Calu3 (cell line): Measurements from ENCODE around the gene KRTAP12-4. TPM values are rescaled to one million over a fixed set of nuclear protein-coding genes. Genes with fewer than 3 reads are reported as not detected.
"Not testable (repeated sequence)": the region's sequence is repeated elsewhere in the genome, so short reads cannot be mapped to it uniquely, and the experiment has no call there.

Experiments
- BruUV-seq: library from RNA; stranded (reverse); fragments of 400-500 nt; replicated peaks from 2 replicates; lab custom pipeline; 2021; lab: Mats Ljungman, UMichigan
- CTCF ChIA-PET: fragments of 300-600 bp; sonication (Branson Sonifier 250); formaldehyde crosslinking; loops from one replicate; lab custom pipeline; 2022; ENCODE audit warnings: antibody characterized with exemption; lab: Charles Lee
- DNase-seq: peaks from one replicate; pipeline ENCODE4 v3.0.0; 2022
- H3K27ac Mint-ChIP-seq: one replicate; pipeline ENCODE4 v1.8.0; 2022; ENCODE audit warnings: mixed read lengths; ENCODE audit not compliant: unreplicated experiment
- H3K27me3 Mint-ChIP-seq: one replicate; pipeline ENCODE4 v1.8.0; 2022; ENCODE audit warnings: mixed read lengths; ENCODE audit not compliant: unreplicated experiment
- H3K36me3 Mint-ChIP-seq: one replicate; pipeline ENCODE4 v1.8.0; 2022; ENCODE audit warnings: mild to moderate bottlenecking, moderate library complexity, mixed read lengths; ENCODE audit not compliant: insufficient read depth, unreplicated experiment
- H3K4me1 Mint-ChIP-seq: one replicate; pipeline ENCODE4 v1.8.0; 2022; ENCODE audit warnings: mild to moderate bottlenecking, low read depth, mixed read lengths; ENCODE audit not compliant: unreplicated experiment
- H3K4me3 Mint-ChIP-seq: one replicate; pipeline ENCODE4 v1.8.0; 2022; ENCODE audit warnings: mild to moderate bottlenecking, low read depth, moderate library complexity, mixed read lengths; ENCODE audit not compliant: unreplicated experiment
- H3K9me3 Mint-ChIP-seq: one replicate; pipeline ENCODE4 v1.8.0; 2022; ENCODE audit warnings: low read depth, mixed read lengths; ENCODE audit not compliant: unreplicated experiment
- intact Hi-C: fragments of 100-400 bp; cut with micrococcal nuclease; formaldehyde crosslinking; loops from one replicate; pipeline ENCODE4 v1.10.0; 2022; ENCODE audit not compliant: unreplicated experiment
- total RNA-seq: library from RNA; stranded (reverse); gene quantifications from 2 replicates; pipeline ENCODE4 v1.2.3, GENCODE V29; 2022
- TF ChIP-seq, protein P1 (sequence below): fragments of 200-600 bp; IDR thresholded peaks from one replicate; pipeline ENCODE4 v1.8.0; 2022; ENCODE audit warnings: antibody characterized with exemption; ENCODE audit not compliant: unreplicated experiment

The KRTAP12-4 gene
- total RNA-seq, 1 experiment from 2014 or later = not detected

DNA sequence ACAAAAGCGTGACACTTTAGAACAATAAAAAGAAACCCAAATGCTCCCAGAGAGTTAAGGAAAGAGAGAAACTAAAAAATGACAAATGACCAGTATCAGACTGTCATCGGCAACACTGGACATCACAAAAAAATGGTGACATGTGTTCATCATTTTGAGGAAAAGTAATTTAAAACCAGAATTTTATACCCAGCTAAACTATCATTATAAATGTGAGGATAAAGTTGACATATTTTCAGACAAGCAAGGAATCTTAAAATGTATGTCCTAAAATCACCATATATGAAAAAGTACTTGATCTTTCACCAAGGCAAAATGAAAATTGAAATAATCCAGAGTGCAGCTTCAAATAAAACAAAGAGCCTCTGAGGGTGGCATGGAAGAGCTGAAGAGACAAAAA lies 9.6 kb downstream of the KRTAP12-4 start:
- Mint-ChIP-seq H3K4me1 (no peaks in the 10 kb centered on the region), H3K27me3 (peaks cover 82% of the 10 kb centered on the region), H3K36me3 (peaks cover 3% of the 10 kb centered on the region), H3K4me3 (no peak overlapping the region), H3K27ac (no peak overlapping the region), H3K9me3 (peaks cover 13% of the 10 kb centered on the region)
- no TSS peak for BruUV-seq
- DNase-seq = no peak
- TF ChIP-seq, protein P1, sequence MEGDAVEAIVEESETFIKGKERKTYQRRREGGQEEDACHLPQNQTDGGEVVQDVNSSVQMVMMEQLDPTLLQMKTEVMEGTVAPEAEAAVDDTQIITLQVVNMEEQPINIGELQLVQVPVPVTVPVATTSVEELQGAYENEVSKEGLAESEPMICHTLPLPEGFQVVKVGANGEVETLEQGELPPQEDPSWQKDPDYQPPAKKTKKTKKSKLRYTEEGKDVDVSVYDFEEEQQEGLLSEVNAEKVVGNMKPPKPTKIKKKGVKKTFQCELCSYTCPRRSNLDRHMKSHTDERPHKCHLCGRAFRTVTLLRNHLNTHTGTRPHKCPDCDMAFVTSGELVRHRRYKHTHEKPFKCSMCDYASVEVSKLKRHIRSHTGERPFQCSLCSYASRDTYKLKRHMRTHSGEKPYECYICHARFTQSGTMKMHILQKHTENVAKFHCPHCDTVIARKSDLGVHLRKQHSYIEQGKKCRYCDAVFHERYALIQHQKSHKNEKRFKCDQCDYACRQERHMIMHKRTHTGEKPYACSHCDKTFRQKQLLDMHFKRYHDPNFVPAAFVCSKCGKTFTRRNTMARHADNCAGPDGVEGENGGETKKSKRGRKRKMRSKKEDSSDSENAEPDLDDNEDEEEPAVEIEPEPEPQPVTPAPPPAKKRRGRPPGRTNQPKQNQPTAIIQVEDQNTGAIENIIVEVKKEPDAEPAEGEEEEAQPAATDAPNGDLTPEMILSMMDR = no peak
- CTCF ChIA-PET = interaction anchor here (1.2 kb wide), 1 partner anchor 16 kb away, joined by 3 read pairs; no protein-coding TSS in a partner anchor
- intact Hi-C loops = no loop called here

DNA sequence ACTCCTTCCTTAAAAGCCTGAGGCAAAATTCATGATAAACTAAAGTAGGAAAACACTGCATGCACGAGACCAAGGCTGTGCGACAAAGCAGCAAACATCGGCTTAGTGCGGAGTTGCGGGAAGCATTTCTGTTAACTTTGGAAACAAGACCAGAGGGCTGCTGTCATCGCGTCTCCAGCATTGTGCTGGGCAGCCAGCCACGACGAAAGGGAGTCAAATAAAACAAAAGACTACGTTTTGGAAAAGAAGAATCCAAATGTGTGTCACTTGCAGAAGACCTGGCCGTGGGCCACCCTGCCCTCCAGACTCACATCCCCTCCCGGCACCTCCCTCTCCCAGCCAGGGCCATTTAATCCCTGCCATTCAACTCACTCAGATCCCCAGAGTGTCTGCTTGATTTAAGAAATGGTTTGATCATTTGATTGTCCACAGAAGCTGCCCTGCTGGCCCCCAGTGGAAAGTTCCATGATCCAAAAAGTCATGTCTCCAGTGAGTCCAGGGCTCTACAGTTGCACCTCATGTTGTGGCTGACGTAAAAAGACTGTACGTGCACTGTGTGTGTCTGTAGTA lies 10.6 kb downstream of the KRTAP12-4 start:
- Mint-ChIP-seq H3K27me3 (peaks cover 83% of the 10 kb centered on the region), H3K4me3 (no peak overlapping the region), H3K9me3 (peaks cover 13% of the 10 kb centered on the region), H3K4me1 (no peaks in the 10 kb centered on the region), H3K27ac (no peak overlapping the region), H3K36me3 (peaks cover 3% of the 10 kb centered on the region)
- CTCF ChIA-PET = interaction anchor here (0.5 kb wide), 1 partner anchor 563 kb away, joined by 4 read pairs; no protein-coding TSS in a partner anchor
- no TSS peak for BruUV-seq
- intact Hi-C loops = no loop called here
- DNase-seq = no peak
- TF ChIP-seq, protein P1 = no peak

DNA sequence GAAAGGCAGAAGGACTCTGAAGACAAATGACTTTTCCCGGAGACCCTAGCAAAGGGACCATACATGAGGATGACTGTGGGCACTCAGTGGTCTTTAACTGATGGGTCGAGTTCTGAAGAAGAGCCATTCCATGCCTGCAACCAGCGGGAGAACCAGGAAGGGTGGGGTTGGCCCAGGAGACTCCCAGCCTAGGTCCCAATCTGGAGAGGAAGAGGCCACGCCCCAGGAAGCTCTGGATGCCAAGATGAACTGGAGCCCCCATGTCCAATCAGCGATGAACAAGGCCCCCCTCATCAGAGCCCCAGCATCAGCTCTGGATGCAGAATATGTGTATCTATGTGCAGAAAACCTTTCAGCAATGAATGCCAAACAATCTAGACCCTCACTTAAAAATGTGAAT lies 13.7 kb downstream of the KRTAP12-4 start:
- Mint-ChIP-seq H3K27me3 (peaks cover 88% of the 10 kb centered on the region), H3K4me1 (no peaks in the 10 kb centered on the region), H3K4me3 (no peak overlapping the region), H3K36me3 (no peaks in the 10 kb centered on the region), H3K9me3 (peaks cover 13% of the 10 kb centered on the region), H3K27ac (no peak overlapping the region)
- TF ChIP-seq, protein P1 = no peak
- no TSS peak for BruUV-seq
- no peak for DNase-seq
- intact Hi-C loops = no loop called here
- CTCF ChIA-PET = no interaction called here

DNA sequence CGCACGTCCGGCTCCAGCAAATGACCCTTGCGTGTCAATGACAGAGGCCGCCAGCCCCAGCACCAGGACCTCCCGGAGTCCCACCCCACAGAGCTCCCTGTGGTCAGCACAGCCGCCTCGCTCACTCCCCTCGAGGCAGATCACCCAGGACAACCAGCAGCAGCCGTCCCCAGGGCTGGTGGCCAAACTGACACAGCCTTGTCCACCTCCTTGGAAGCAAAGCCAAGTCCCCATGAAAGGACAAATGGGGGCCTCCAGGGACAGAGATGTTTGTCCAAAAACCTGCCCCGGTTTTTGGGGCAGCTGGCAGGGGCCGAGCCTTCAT lies 15.2 kb downstream of the KRTAP12-4 start:
- Mint-ChIP-seq H3K4me1 (no peaks in the 10 kb centered on the region), H3K27me3 (peaks cover 87% of the 10 kb centered on the region), H3K9me3 (peaks cover 5% of the 10 kb centered on the region), H3K4me3 (no peak overlapping the region), H3K27ac (no peak overlapping the region), H3K36me3 (no peaks in the 10 kb centered on the region)
- TF ChIP-seq, protein P1 = no peak
- no peak for DNase-seq
- no TSS peak for BruUV-seq
- intact Hi-C loops = no loop called here
- CTCF ChIA-PET = no interaction called here

DNA sequence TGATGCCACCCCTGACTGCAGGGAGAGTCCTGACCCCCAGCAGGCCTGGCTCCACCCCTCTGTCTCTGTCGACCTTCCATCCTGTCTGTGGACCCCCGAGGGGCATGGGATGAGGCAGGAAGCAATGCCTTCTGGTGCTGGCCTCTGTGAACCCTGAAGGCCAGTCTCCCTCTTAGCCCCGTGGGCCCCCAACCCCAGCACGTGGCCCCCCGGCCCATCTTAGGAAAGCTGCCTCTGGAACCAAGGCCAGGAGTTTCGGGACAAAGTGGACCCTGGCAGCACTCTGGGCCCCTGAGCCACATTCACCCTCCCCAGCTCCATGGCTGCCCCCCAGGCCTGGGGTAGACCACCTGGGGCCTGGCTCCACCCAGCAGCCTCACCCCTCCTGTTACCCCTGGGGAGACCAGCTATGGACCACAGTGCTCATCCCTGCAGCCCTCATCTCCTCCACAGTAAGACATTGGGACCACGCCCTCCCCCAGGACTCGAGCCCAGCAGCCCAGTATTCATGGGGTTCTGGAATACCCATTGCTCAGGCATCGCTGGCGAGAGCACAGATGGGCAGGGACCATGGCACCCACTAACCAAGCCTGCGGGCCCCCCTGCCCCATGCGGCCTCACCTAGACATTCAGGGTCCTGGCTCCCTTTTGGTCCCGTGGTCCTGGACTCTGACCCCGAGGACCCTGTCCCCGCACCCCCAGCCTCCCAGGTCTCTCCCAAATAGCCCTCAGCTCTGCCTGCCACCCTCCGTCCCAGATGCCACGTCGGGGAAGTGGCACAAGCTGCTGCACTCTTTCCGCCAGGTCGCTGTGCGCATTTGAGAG lies 15.7 kb downstream of the KRTAP12-4 start:
- CTCF ChIA-PET, BruUV-seq, intact Hi-C loops, DNase-seq, H3K36me3 Mint-ChIP-seq, H3K9me3 Mint-ChIP-seq, H3K4me3 Mint-ChIP-seq, H3K27ac Mint-ChIP-seq, H3K4me1 Mint-ChIP-seq: not testable (repeated sequence)
- peaks cover 89% of the 10 kb centered on the region for H3K27me3 Mint-ChIP-seq

DNA sequence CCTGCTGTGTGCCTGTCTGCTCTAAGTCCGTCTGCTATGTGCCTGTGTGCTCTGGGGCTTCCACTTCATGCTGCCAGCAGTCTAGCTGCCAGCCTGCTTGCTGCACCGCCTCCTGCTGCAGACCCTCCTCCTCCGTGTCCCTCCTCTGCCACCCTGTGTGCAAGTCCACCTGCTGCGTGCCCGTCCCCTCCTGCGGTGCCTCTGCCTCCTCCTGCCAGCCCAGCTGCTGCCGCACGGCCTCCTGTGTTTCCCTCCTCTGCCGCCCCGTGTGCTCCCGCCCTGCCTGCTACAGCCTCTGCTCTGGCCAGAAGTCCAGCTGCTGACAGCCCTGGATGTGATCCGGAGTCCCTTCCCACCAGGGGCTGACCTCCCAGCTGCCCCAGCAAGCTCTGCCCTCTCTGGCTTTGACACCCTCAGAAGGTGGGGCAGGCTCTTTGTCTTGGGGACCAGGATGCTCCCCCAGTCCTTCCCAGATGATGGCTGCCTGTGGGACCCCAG lies 16.6 kb downstream of the KRTAP12-4 start:
- CTCF ChIA-PET, DNase-seq, intact Hi-C loops, H3K4me1 Mint-ChIP-seq, H3K9me3 Mint-ChIP-seq, H3K27ac Mint-ChIP-seq, BruUV-seq, H3K36me3 Mint-ChIP-seq, H3K4me3 Mint-ChIP-seq: not testable (repeated sequence)
- H3K27me3 Mint-ChIP-seq = peaks cover 92% of the 10 kb centered on the region
